ENCODE data around the gene ITGB5.

DNA sequence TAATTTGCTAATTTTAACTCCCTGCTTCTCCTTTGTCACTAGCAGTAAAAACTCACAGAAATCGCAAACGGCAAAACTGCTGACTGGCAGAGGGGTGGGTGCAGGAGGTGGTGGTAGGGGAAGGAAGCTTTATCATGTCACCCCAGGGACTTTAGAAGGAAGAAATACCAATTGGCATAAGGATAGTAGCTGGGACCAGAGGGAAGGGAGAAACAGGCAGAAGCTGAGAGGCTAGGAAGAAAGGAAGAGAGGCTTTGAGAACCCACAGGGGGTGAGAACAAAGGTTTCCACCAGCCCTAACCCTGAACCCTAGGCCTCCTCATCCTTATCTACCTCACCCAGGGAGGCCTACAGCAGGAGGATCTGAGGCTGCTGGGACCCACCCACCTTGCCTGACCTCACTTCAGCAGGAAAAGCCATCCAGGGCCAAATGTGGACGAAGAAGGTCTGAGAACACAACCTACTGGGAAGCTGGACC lies 10.7 kb downstream of the ITGB5 start:
- TF ChIP-seq EGR1 (IDR thresholded peaks at IDR 0.05) (no peak), TEAD4 (IDR thresholded peaks at IDR 0.05) (no peak), CREB1 (IDR thresholded peaks at IDR 0.05; ENCODE audit: low read depth) (no peak), CEBPB (IDR thresholded peaks at IDR 0.05) (no peak), TAF1 (IDR thresholded peaks at IDR 0.05; ENCODE audit: low read depth) (no peak), TCF12 (IDR thresholded peaks at IDR 0.05; ENCODE audit: low read depth) (no peak), YY1 (IDR thresholded peaks at IDR 0.05; ENCODE audit: low read depth) (no peak), FOXM1 (IDR thresholded peaks at IDR 0.05; ENCODE audit: borderline replicate concordance, low read depth) (no peak)

Measured in Ishikawa (cell line).